Superior temporal gyrus (tissue), 1 donor: ENCODE data around the gene MS4A4E.
A peak's percentile ranks its signal among the peaks of the same experiment; 100 is the strongest.
"Not testable (repeated sequence)": the region's sequence is repeated elsewhere in the genome, so short reads cannot be mapped to it uniquely, and the experiment has no call there.

ENCODE experiments used
- DNase-seq: peaks from one replicate; pipeline ENCODE4 v3.0.0-alpha.2; 2016; ENCODE audit errors: extremely low spot score

Gene MS4A4E

GRCh38 chr11:60221692-60222091, 21.2 kb downstream of the MS4A4E start:
- no peak for DNase-seq

DNA sequence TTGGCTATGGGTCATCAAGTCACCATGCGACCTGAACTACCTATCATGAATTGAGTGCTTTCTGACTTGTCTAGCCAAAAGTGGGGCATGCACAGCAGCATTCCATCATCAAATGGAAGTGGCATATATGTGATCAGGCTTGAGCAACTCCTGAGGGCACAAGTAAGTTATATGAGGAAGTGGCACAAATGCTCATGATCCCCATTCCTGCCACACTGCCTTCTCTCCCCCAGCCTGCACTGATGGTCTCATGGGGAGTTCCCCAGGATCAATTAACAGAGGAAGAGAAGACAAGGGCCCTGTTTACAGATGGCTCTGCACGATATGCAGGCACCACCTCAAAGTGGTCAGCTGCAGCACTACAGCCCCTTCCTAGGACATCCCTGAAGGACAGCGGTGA, 21.8 kb downstream of the MS4A4E start:
- DNase-seq, result no peak

DNA sequence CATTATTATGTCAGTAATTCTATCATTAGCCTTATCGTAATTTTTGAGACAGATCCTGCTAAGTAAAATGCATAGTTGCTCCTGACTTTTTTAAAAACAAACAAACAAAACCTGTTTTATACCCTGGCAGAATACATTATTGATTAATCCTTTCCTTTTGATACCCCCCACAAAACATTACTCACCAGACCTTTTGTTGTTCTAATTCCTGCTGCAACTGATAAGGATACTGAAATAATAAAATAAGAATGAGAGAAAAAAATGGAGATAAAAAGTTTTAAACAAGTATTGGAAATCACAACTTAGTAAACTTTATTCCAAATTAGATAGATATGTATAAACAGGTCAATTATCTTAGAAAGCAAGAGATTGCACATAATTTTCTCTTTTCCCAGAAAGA, 28.6 kb downstream of the MS4A4E start:
- no peak for DNase-seq

DNA sequence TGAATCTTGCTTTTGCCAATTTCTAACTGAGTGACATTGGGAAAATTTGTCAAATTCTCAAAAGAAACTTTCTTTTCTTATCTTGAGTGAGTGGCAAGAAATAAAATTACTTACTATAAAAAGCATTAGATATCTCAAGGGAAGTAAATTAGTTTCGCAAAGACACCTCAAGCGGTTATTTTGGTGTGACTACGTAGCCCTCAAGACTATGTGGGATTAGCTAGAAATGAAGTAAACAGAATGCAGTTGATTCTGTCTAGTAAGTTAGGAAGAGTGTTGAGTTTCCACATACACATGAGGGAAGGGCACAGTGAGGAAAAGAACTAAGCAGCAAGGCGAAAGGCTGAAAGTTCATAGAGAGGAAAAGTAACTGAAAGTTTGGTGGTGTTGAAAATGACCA, 31.7 kb downstream of the MS4A4E start:
- DNase-seq, result no peak

- no peak for DNase-seq
Measured at GRCh38 chr11:60209977-60210376, 33.0 kb downstream of the MS4A4E start.

- DNase-seq, result no peak
Measured at GRCh38 chr11:60208951-60209350, 34.0 kb downstream of the MS4A4E start.

DNA sequence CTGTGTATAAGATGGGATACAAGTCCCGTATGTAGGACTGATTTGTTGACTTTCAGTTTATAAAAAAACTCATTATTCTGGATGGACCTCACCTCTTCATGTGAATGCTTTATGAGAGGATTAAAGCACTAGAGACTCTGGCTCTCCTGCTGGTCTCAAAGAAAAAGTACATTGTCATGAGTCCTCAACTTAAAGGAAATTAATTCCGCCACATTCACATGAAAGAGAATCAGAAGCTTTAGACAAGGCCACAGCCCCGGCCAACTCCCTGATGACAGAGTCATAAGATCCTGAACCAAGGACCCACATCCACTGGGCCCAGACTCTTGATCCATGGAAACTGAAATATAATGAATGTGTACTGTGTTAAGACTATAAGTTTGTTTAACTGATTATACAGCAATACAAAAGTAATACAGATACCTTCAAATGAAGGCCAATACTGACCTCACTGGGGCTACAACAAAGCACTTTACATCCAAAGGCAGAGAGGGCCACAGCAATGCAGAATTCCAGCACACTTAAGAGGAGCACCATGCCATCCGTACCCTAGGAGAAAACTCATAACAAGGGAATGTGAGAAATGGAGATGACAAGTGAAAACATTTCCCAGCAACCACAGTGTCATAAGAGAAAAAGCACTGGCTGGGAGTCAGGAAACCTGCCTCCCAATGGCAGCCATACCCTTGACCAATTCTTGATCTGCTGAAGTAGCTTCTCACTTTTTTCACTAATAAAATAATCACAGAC, 34.6 kb downstream of the MS4A4E start:
- DNase-seq, result no peak

- no peak for DNase-seq
Measured at GRCh38 chr11:60206616-60207015, 36.3 kb downstream of the MS4A4E start.

DNA sequence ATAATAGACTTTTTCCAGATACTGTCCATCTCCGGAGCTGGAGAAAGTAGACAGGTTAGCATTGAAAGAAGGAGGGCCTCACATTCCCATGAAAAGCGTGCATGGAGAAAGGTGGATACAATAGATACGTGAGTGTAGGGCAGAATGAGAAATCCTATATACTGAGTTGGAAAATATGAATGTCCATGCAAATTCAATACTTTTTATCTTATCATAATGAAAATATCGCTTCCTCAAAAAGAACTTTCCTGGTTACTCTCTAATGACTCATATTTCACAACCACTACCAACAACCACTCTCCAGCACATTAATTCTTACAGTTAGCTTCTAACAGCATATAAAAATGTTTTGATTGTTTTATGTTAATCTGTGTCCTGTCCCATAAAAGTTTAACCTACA, 38.0 kb downstream of the MS4A4E start:
- DNase-seq, result no peak

- DNase-seq, result not testable (repeated sequence)
Measured at GRCh38 chr11:60201334-60201733, 41.6 kb downstream of the MS4A4E start.

- no peak for DNase-seq
Measured at GRCh38 chr11:60197442-60197841, 45.5 kb downstream of the MS4A4E start.

- no peak for DNase-seq
Measured at GRCh38 chr11:60195923-60196368, 47.0 kb downstream of the MS4A4E start.

DNA sequence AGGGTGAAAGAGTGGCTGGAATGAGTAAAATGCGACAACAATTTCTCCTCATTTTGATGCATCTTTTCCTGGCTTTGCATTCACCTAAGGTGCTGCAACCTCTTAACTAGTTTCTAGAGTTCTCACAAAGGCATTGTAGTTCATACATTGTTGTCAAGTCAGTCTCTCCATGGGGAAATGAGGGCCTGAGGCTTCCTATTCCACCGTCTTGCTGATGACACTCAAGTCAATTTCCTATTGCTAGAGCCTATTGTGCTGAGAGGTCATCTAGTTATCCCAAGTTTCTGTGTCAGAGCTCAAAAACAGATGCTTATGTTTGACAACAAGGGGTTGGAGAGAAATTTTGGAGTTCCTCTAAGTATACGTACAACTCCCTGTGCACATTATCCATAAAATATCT, 48.4 kb downstream of the MS4A4E start:
- DNase-seq, result no peak

GRCh38 chr11:60193687-60194433, 49.1 kb downstream of the MS4A4E start:
- DNase-seq, result peak; percentile 66

DNA sequence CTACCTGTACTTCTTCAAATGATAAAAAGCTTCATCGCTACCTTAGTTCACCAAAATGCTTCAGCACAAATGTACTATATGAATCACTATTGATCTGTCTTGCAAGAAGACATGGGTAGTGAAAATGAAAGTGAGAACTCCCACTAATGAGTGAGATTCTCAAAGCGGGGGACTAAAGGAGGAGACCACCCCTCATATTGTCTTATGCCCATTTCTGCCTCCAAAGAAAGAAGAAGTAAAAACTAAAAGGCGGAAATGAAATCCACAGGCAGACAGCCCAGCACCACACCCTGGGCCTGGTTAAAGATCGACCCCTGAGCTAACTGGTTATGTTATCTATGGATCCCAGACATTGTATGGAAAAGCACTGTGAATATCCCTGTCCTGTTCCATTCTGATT, 50.4 kb downstream of the MS4A4E start:
- not testable (repeated sequence) for DNase-seq

DNA sequence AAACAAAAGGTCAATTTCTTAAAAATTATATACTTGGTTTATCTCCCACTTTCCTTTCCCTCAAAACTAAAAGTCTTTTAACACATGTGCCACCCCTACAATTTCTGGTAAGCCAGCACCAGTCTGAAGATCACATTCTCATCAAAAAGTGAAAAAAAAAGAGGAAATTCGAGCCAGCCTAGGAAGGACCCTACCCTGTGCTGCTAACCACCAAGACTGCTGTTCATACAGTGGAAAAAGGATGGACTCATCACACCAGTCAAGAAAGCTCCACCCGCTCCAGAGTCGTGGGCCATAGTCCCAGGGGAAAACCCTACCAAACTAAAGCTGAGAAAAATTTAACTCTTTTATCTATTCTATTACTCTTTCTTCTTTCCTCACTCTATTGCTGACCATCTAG, 54.5 kb downstream of the MS4A4E start:
- DNase-seq, result not testable (repeated sequence)

DNA sequence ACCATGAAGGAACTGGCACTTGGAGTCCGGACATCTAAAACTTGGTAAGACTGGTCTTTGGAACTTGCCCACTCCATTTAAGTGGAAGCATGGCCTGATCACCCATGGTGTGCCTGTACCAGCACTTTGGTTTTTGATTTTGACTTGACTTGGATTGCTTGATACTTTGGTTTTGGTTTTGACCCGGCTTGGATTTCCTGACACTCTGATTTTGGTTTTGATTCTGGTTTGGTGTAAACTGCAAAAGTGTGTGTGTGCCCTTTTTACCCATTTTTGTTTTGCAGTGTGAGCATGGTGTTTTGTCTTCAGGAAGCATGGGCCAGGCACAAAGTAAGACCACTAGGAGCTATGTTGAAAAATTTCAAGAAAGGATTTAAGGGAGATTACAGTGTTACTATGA, 56.8 kb downstream of the MS4A4E start:
- DNase-seq, result not testable (repeated sequence)

- not testable (repeated sequence) for DNase-seq
Measured at GRCh38 chr11:60185512-60185827, 57.5 kb downstream of the MS4A4E start.

DNA sequence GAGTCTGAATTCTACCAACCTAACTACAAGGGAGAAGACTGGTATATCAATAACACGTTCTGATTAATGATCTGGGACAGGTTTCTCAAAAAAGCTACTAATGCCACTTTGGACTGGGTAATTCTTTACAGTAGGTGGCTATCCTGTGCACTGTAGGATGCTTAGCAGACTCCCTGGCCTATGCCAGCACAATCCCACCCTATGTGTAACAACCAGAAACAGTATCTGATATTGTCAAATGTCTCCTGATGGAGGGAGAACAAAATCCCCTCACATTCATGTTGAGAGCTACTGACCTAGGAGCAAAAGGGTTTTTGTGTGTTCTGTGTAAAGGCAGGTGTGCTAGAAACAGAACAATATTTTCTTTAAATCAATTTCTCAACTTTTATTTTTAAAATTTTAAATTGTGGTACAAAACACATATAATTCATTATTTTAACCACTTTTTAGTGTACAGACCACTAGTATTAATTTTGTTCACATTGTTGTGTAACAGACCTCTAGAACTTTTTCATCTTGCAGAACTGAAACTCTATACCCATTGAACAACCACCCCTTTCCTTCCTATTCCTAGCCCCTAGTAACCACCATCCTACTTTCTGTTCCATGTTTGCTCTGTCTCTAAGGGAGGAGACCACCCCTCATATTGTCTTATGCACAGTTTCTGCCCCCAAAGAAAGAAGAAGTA, 58.0 kb downstream of the MS4A4E start:
- DNase-seq, result peak; percentile 17

- no peak for DNase-seq
Measured at GRCh38 chr11:60183591-60184205, 59.2 kb downstream of the MS4A4E start.

DNA sequence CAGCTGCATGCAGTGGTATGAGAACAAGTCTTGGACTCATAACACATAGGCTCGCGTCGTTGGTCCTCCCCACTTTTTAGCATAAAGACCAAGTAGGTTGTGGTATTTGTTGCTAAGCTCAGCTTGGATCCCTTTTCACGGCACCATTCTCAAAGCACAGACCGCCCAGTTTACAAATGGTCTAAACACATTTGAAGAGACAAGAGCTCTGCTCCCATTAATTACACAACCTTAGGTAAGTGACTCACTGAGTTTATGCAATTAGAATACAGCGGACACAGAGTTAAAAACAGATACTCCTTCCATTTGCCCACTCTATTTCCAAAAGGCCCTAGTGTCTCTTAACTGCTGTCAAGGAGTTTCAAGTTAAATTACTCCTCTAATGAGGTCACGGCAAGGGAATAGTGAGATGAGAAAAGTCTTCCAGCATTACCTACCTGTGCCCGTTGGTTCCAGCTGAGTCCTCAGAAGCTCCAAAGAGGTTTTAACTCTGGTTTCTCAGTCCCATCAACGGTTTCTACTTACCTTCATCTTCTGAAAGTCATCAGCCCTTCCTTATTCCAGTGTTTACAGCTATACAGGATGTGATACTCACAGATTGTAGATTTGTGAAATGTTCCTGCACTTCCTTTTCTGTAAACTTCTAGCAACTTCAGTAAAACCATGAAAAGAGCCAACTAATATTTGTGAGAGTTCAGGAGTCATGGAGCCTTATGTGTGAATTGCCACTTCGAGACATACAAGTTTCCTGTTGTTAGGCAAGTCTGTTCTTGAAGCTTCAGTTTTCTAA, 60.2 kb downstream of the MS4A4E start, which contains the start of gene MS4A6A:
TSS of gene MS4A6A (minus strand) at position 543 of the 790 bp plus-strand sequence. CDS start 1,356 bp downstream, outside the sequence.
- DNase-seq, result no peak
